ENCODE data around the gene SLC25A28.

SLC25A28 gene

GRCh38 chr10:99619851-99620710 is at the start of gene SLC25A28:
Gene SLC25A28 (minus strand): TSS chr10:99620439. CDS start chr10:99620335, 104 bp downstream.
- peak in 1 of 2 donors; percentile 78 for DNase-seq (ENCODE audit: low read depth in 2 of 2)

GRCh38 chr10:99667108-99667751 is 47.0 kb upstream of the SLC25A28 start:
- no peak for DNase-seq (ENCODE audit: low read depth in 2 of 2)

- DNase-seq (ENCODE audit: low read depth in 2 of 2): no peak
Measured at GRCh38 chr10:99665304-99665703, 45.1 kb upstream of the SLC25A28 start.

- DNase-seq (ENCODE audit: low read depth in 2 of 2): no peak
Measured at GRCh38 chr10:99661377-99661763, 41.1 kb upstream of the SLC25A28 start.

- DNase-seq (ENCODE audit: low read depth in 2 of 2): no peak
Measured at GRCh38 chr10:99660662-99661376, 40.6 kb upstream of the SLC25A28 start.

- DNase-seq (ENCODE audit: low read depth in 2 of 2): no peak
Measured at GRCh38 chr10:99659868-99660366, 39.7 kb upstream of the SLC25A28 start.

GRCh38 chr10:99659031-99659867 is 39.0 kb upstream of the SLC25A28 start, which contains the start of gene ENTPD7:
Gene ENTPD7 (plus strand): TSS chr10:99659509. CDS start chr10:99659957, 448 bp downstream.
- peak; percentile 70 to 72 for DNase-seq (ENCODE audit: low read depth in 2 of 2)

- DNase-seq (ENCODE audit: low read depth in 2 of 2): peak in 1 of 2 donors; percentile 37
Measured at GRCh38 chr10:99658622-99659030, 38.4 kb upstream of the SLC25A28 start.

- DNase-seq (ENCODE audit: low read depth in 2 of 2): no peak
Measured at GRCh38 chr10:99656199-99657064, 36.2 kb upstream of the SLC25A28 start.

GRCh38 chr10:99654390-99655175 is 34.3 kb upstream of the SLC25A28 start:
- no peak for DNase-seq (ENCODE audit: low read depth in 2 of 2)

- no peak for DNase-seq (ENCODE audit: low read depth in 2 of 2)
Measured at GRCh38 chr10:99652800-99653390, 32.7 kb upstream of the SLC25A28 start.

- no peak for DNase-seq (ENCODE audit: low read depth in 2 of 2)
Measured at GRCh38 chr10:99648717-99649116, 28.5 kb upstream of the SLC25A28 start.

GRCh38 chr10:99647601-99648151 is 27.4 kb upstream of the SLC25A28 start:
- no peak for DNase-seq (ENCODE audit: low read depth in 2 of 2)

- DNase-seq (ENCODE audit: low read depth in 2 of 2): no peak
Measured at GRCh38 chr10:99633832-99634231, 13.6 kb upstream of the SLC25A28 start.

- no peak for DNase-seq (ENCODE audit: low read depth in 2 of 2)
Measured at GRCh38 chr10:99631496-99631895, 11.3 kb upstream of the SLC25A28 start.

- no peak for DNase-seq (ENCODE audit: low read depth in 2 of 2)
Measured at GRCh38 chr10:99630991-99631390, 10.8 kb upstream of the SLC25A28 start.

- no peak for DNase-seq (ENCODE audit: low read depth in 2 of 2)
Measured at GRCh38 chr10:99630433-99630832, 10.2 kb upstream of the SLC25A28 start.

GRCh38 chr10:99629625-99629978 is 9.4 kb upstream of the SLC25A28 start:
- no peak for DNase-seq (ENCODE audit: low read depth in 2 of 2)
